Caco-2 (cell line): Measurements from ENCODE around the gene XKR7. TPM values are rescaled to one million over a fixed set of nuclear protein-coding genes. Genes with fewer than 3 reads are reported as not detected.

Experiments
- BruUV-seq: library from RNA; stranded (reverse); fragments of 400-500 nt; replicated peaks from 2 replicates; lab custom pipeline; 2021; lab: Mats Ljungman, UMichigan
- CTCF ChIA-PET: fragments of 300-600 bp; sonication (Branson Sonifier 250); formaldehyde crosslinking; loops from one replicate; lab custom pipeline; 2022; ENCODE audit warnings: antibody characterized with exemption; lab: Charles Lee
- POLR2A ChIA-PET: fragments of 300-600 bp; sonication (Branson Sonifier 250); formaldehyde crosslinking; loops from one replicate; lab custom pipeline; 2022; ENCODE audit warnings: antibody characterized with exemption; lab: Charles Lee
- DNase-seq, 2 experiments: peaks; one replicate each; pipeline versions ENCODE4 v3.0.0 to v3.0.0-alpha.2; 2020 to 2022
- H3K27me3 ChIP-seq: replicated peaks from 2 replicates; pipeline ENCODE4 v1.6.0; 2011; ENCODE audit warnings: low read length; ENCODE audit not compliant: control insufficient read depth, insufficient read depth
- H3K36me3 ChIP-seq: 2 replicates; pipeline ENCODE4 v1.5.1; 2011; ENCODE audit warnings: low read length; ENCODE audit not compliant: control insufficient read depth, insufficient read depth
- H3K4me1 ChIP-seq: fragments of 250-450 bp; sonication (Bioruptor Pico); 2 replicates; pipeline ENCODE4 v1.5.1; 2020; ENCODE audit warnings: mild to moderate bottlenecking
- H3K4me3 ChIP-seq: 2 replicates; pipeline ENCODE4 v1.5.1; 2011; ENCODE audit warnings: low read depth, mild to moderate bottlenecking, control low read depth, low read length
- H3K9me3 ChIP-seq: fragments of 250-450 bp; sonication (Bioruptor Pico); 2 replicates; pipeline ENCODE4 v1.5.1; 2020; ENCODE audit warnings: mild to moderate bottlenecking, moderate library complexity
- H3K27ac Mint-ChIP-seq: one replicate; pipeline ENCODE4 v1.8.0; 2022; ENCODE audit warnings: mixed read lengths; ENCODE audit not compliant: unreplicated experiment
- H3K27me3 Mint-ChIP-seq: one replicate; pipeline ENCODE4 v1.8.0; 2022; ENCODE audit warnings: mixed read lengths; ENCODE audit not compliant: insufficient read depth, unreplicated experiment
- H3K36me3 Mint-ChIP-seq: one replicate; pipeline ENCODE4 v1.8.0; 2022; ENCODE audit warnings: mild to moderate bottlenecking, mixed read lengths; ENCODE audit not compliant: insufficient read depth, unreplicated experiment
- H3K4me1 Mint-ChIP-seq: one replicate; pipeline ENCODE4 v1.8.0; 2022; ENCODE audit warnings: low read depth, mixed read lengths; ENCODE audit not compliant: unreplicated experiment
- H3K4me3 Mint-ChIP-seq: one replicate; pipeline ENCODE4 v1.8.0; 2022; ENCODE audit warnings: mild to moderate bottlenecking, moderate library complexity, mixed read lengths; ENCODE audit not compliant: unreplicated experiment
- H3K9me3 Mint-ChIP-seq: one replicate; pipeline ENCODE4 v1.8.0; 2022; ENCODE audit warnings: mixed read lengths; ENCODE audit not compliant: unreplicated experiment
- CTCF ChIP-seq, 2 experiments: fragments of 200-600 bp in 1 of 2; IDR thresholded peaks; 1 replicate in 1 of 2; 2 replicates in 1 of 2; pipeline versions ENCODE4 v1.5.1 to v1.8.0; 2011 to 2022; ENCODE audit warnings: antibody characterized with exemption in 1 of 2, control low read depth in 1 of 2, inconsistent platforms in 1 of 2, low read depth in 1 of 2, low read length in 1 of 2, mild to moderate bottlenecking in 1 of 2, moderate library complexity in 1 of 2; ENCODE audit not compliant: insufficient read depth in 1 of 2, severe bottlenecking in 1 of 2, unreplicated experiment in 1 of 2
- intact Hi-C: fragments of 100-400 bp; cut with micrococcal nuclease; formaldehyde crosslinking; loops from one replicate; pipeline ENCODE4 v1.10.0; 2022; ENCODE audit not compliant: unreplicated experiment
- total RNA-seq: library from RNA; stranded (reverse); gene quantifications from 2 replicates; pipeline ENCODE4 v1.2.3, GENCODE V29; 2022

Gene XKR7
- total RNA-seq, 1 experiment from 2014 or later, result not detected

DNA sequence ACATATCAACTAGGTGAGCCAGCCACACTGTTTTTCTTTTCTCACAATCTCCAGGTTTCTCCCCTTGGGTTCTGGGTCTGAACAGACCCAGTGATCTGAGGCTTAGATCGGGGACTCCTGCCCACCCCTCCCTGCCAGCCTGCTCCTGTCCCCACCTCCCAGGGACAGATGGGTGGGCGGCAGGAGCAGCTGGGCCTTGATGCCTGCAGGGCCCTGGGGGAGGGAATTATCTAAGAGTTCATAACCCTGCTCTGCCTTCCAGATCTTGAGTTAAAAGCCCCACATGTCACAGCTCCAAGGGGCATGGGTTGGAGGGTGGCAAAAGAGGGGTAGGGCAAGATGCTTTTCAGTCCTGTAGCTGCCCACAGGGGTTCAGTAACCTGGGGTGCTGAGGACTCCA is 5.2 kb upstream of the XKR7 start:
- H3K4me3 Mint-ChIP-seq, result no peak overlapping the region
- ChIA-PET CTCF (interaction anchor here (1.5 kb wide), 1 partner anchor 11 kb away, joined by 8 read pairs; the partner anchor contains the start of gene PDRG1), POLR2A (no interaction called here)
- no peak for DNase-seq
- H3K27ac Mint-ChIP-seq, result no peak overlapping the region
- Histone ChIP-seq H3K36me3 (no peaks in the 10 kb centered on the region), H3K4me3 (no peak overlapping the region), H3K4me1 (no peaks in the 10 kb centered on the region), H3K9me3 (no peaks in the 10 kb centered on the region), H3K27me3 (peaks cover 2% of the 10 kb centered on the region; the same call in 1 of the 2 replicates)
- H3K9me3 Mint-ChIP-seq, result no peaks in the 10 kb centered on the region
- intact Hi-C loops, result no loop called here
- H3K27me3 Mint-ChIP-seq, result peaks cover 43% of the 10 kb centered on the region
- TF ChIP-seq CTCF (IDR thresholded peaks at IDR 0.05; ENCODE audit: insufficient read depth in 1 of 2, low read depth in 1 of 2, low read length in 1 of 2, severe bottlenecking in 1 of 2, unreplicated experiment in 1 of 2), result no peak
- no peaks in the 10 kb centered on the region for H3K36me3 Mint-ChIP-seq
- no TSS peak for BruUV-seq
- no peaks in the 10 kb centered on the region for H3K4me1 Mint-ChIP-seq

DNA sequence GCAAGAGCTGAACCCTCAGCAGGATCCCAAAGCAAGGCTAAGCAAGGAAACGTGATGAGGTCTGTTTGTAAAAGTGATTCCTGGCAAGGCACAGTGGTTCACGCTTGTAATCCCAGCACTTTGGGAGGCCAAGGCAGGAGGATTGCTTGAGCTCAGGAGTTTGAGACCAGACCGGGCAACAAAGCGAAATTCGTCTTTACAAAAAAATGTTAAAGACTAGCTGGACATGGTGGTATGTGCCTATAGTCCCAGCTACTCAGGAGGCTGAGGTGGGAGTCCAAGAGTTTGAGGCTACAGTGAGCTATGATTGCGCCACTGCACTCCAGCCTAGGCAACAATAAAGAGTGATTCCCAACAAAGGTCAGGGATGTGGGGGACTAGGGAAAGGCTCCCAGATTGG is 4.1 kb upstream of the XKR7 start:
- peaks cover 43% of the 10 kb centered on the region for H3K27me3 Mint-ChIP-seq
- CTCF ChIA-PET, result interaction anchor here (1.5 kb wide), 1 partner anchor 12 kb away, joined by 8 read pairs; the partner anchor contains the start of gene PDRG1
- Histone ChIP-seq H3K27me3 (peaks cover 2% of the 10 kb centered on the region), H3K4me3 (no peak overlapping the region), H3K36me3 (no peaks in the 10 kb centered on the region), H3K9me3 (0 out of 2 replicates have a peak, but pooled peaks cover 3% of the 10 kb centered on the region), H3K4me1 (0 out of 2 replicates have a peak, but pooled peaks cover 4% of the 10 kb centered on the region)
- H3K4me3 Mint-ChIP-seq, result no peak overlapping the region
- H3K9me3 Mint-ChIP-seq, result no peaks in the 10 kb centered on the region
- no peaks in the 10 kb centered on the region for H3K4me1 Mint-ChIP-seq
- no peaks in the 10 kb centered on the region for H3K36me3 Mint-ChIP-seq
- DNase-seq, result no peak
- H3K27ac Mint-ChIP-seq, result no peak overlapping the region
- POLR2A ChIA-PET, result no interaction called here
- TF ChIP-seq CTCF (IDR thresholded peaks at IDR 0.05; ENCODE audit: insufficient read depth in 1 of 2, low read depth in 1 of 2, low read length in 1 of 2, severe bottlenecking in 1 of 2, unreplicated experiment in 1 of 2), result no peak
- intact Hi-C loops, result no loop called here
- no TSS peak for BruUV-seq

DNA sequence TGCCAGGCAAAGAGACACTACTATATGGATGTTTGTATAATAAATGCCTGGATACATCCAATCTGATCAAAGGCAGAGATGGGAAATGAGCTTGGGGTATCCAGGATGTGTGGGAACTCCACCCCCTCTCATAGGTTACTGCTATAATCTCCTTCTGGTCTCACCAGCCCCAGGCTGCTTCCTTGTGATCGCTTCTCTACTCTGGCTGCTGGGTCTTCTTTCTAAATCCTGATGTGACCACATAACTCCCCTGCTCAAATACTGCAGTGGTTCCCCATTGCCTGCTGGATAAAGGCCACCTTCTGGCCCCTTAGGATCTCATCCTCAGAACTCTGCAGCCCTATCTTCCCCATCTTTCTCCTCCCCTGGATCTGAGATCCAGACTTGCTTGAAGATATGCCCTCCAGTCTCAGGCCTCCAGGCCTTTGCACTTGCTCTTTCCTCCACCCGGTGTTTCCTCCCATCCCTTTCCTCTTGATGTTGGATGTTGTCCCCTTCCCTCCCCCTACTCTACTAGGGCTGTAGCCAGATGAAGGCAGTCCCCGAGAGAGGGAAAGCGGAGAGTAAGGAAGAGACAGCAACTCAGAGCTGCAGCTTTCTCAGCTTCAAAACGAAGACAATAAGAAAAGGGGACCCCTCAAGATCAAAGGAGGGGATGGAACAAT is 828 bp upstream of the XKR7 start:
- intact Hi-C loops, result loop anchor here (5.0 kb wide), 2 partner anchors 50 to 65 kb away; no protein-coding TSS in a partner anchor
- Histone ChIP-seq H3K4me3 (no peak overlapping the region), H3K4me1 (0 out of 2 replicates have a peak, but pooled peaks cover 6% of the 10 kb centered on the region), H3K27me3 (peaks cover 2% of the 10 kb centered on the region), H3K9me3 (0 out of 2 replicates have a peak, but pooled peaks cover 3% of the 10 kb centered on the region), H3K36me3 (no peaks in the 10 kb centered on the region)
- no peaks in the 10 kb centered on the region for H3K36me3 Mint-ChIP-seq
- TF ChIP-seq CTCF (IDR thresholded peaks at IDR 0.05; ENCODE audit: insufficient read depth in 1 of 2, low read depth in 1 of 2, low read length in 1 of 2, severe bottlenecking in 1 of 2, unreplicated experiment in 1 of 2), result no peak
- peak overlapping the region; percentile 44 for H3K4me3 Mint-ChIP-seq
- peaks cover 35% of the 10 kb centered on the region for H3K27me3 Mint-ChIP-seq
- no peaks in the 10 kb centered on the region for H3K4me1 Mint-ChIP-seq
- ChIA-PET CTCF (interaction anchor here (0.5 to 2.9 kb wide), 3 partner anchors 15 to 114 kb away, joined by 3 to 23 read pairs (median 3); partner anchors contain the start of gene PDRG1), POLR2A (interaction anchor here (0.6 kb wide), 1 partner anchor 38 kb away, joined by 4 read pairs; no protein-coding TSS in a partner anchor)
- no peaks in the 10 kb centered on the region for H3K9me3 Mint-ChIP-seq
- no TSS peak for BruUV-seq
- no peak for DNase-seq
- H3K27ac Mint-ChIP-seq, result no peak overlapping the region
